Neuronal stem cell (in vitro differentiated cells): Measurements from ENCODE around the gene MTAP. TPM values are rescaled to one million over a fixed set of nuclear protein-coding genes. Genes with fewer than 3 reads are reported as not detected.
A peak's percentile ranks its signal among the peaks of the same experiment; 100 is the strongest.

ENCODE experiments used
- DNase-seq: peaks from one replicate; pipeline ENCODE4 v3.0.0-alpha.2; 2013; ENCODE audit warnings: low spot score
- H2AFZ ChIP-seq: one replicate; pipeline ENCODE4 v1.6.1; 2013; ENCODE audit warnings: mild to moderate bottlenecking, low read length, inconsistent platforms
- H2AK5ac ChIP-seq: 2 replicates; pipeline ENCODE4 v1.6.1; 2013; ENCODE audit warnings: low read depth, mild to moderate bottlenecking, inconsistent platforms, low read length, moderate library complexity, mixed read lengths
- H2BK120ac ChIP-seq: 2 replicates; pipeline ENCODE4 v1.6.1; 2013; ENCODE audit warnings: low read depth, mild to moderate bottlenecking, inconsistent platforms, low read length, moderate library complexity, mixed read lengths
- H2BK12ac ChIP-seq: one replicate; pipeline ENCODE4 v1.6.1; 2013; ENCODE audit warnings: low read length, inconsistent platforms
- H2BK15ac ChIP-seq: 2 replicates; pipeline ENCODE4 v1.6.1; 2013; ENCODE audit warnings: mild to moderate bottlenecking, low read length, inconsistent platforms, mixed read lengths
- H2BK5ac ChIP-seq: one replicate; pipeline ENCODE4 v1.6.1; 2013; ENCODE audit warnings: inconsistent platforms, mild to moderate bottlenecking, low read length, moderate library complexity
- H3K14ac ChIP-seq: one replicate; pipeline ENCODE4 v1.6.1; 2013; ENCODE audit warnings: low read length, inconsistent platforms
- H3K18ac ChIP-seq: 2 replicates; pipeline ENCODE4 v1.6.1; 2013; ENCODE audit warnings: low read length, inconsistent platforms
- H3K23ac ChIP-seq: 2 replicates; pipeline ENCODE4 v1.6.1; 2013; ENCODE audit warnings: low read depth, mild to moderate bottlenecking, mixed read lengths, low read length, inconsistent platforms; ENCODE audit not compliant: poor library complexity
- H3K27ac ChIP-seq: replicated peaks from 3 replicates; pipeline ENCODE4 v1.5.1; 2013; ENCODE audit warnings: low read length, inconsistent platforms
- H3K27me3 ChIP-seq, 3 experiments: 2 replicates each; pipeline ENCODE4 v1.6.1; 2013; ENCODE audit warnings: low read length in 3 of 3, mild to moderate bottlenecking in 2 of 3, inconsistent platforms in 1 of 3, low read depth in 1 of 3, mixed read lengths in 1 of 3, moderate library complexity in 1 of 3; ENCODE audit not compliant: control insufficient read depth in 3 of 3, insufficient read depth in 3 of 3
- H3K36me3 ChIP-seq, 2 donors: replicated peaks in 1 of 2; 2 replicates each; pipeline ENCODE4 v1.6.1; 2013; ENCODE audit warnings: low read length in 2 of 2; ENCODE audit not compliant: control insufficient read depth in 2 of 2, insufficient read depth in 2 of 2
- H3K4ac ChIP-seq: 2 replicates; pipeline ENCODE4 v1.6.1; 2013; ENCODE audit warnings: inconsistent platforms, mild to moderate bottlenecking, low read length, moderate library complexity
- H3K4me1 ChIP-seq, 2 donors: 1 replicate in 1 of 2; 2 replicates in 1 of 2; pipeline ENCODE4 v1.6.1; 2013; ENCODE audit warnings: low read length in 2 of 2, low read depth in 1 of 2; ENCODE audit not compliant: control insufficient read depth in 2 of 2, insufficient read depth in 1 of 2
- H3K4me2 ChIP-seq: one replicate; pipeline ENCODE4 v1.6.1; 2013; ENCODE audit warnings: mild to moderate bottlenecking, low read length, inconsistent platforms; ENCODE audit not compliant: insufficient read depth, poor library complexity, severe bottlenecking
- H3K4me3 ChIP-seq, 2 donors: 2 replicates each; pipeline ENCODE4 v1.5.1; 2013; ENCODE audit warnings: low read length in 2 of 2, mild to moderate bottlenecking in 2 of 2, inconsistent platforms in 1 of 2, moderate library complexity in 1 of 2
- H3K79me1 ChIP-seq: one replicate; pipeline ENCODE4 v1.6.1; 2013; ENCODE audit warnings: low read depth, mild to moderate bottlenecking, inconsistent platforms, low read length, moderate library complexity
- H3K9ac ChIP-seq: one replicate; pipeline ENCODE4 v1.6.1; 2013; ENCODE audit warnings: mild to moderate bottlenecking, low read depth, low read length, inconsistent platforms; ENCODE audit not compliant: poor library complexity
- H3K9me3 ChIP-seq, 2 donors: replicated peaks in 1 of 2; 2 replicates each; pipeline versions ENCODE3 to v1.6.1; 2013; ENCODE audit warnings: low read length in 2 of 2, mild to moderate bottlenecking in 2 of 2, inconsistent platforms in 1 of 2, low read depth in 1 of 2, mixed read lengths in 1 of 2, moderate library complexity in 1 of 2; ENCODE audit not compliant: control insufficient read depth in 2 of 2, insufficient read depth in 1 of 2
- H4K8ac ChIP-seq: one replicate; pipeline ENCODE4 v1.6.1; 2013; ENCODE audit warnings: low read depth, mild to moderate bottlenecking, inconsistent platforms, low read length, moderate library complexity
- H4K91ac ChIP-seq: one replicate; pipeline ENCODE4 v1.6.1; 2013; ENCODE audit warnings: low read length, low read depth, mild to moderate bottlenecking, inconsistent platforms; ENCODE audit not compliant: poor library complexity
- WGBS, 2 donors: extraction: QIAGEN DNeasy Blood & Tissue Kit; methylation state at CpG; one replicate each; pipeline ENCODE4 v1.1.7; 2013; ENCODE audit warnings: missing lambda C conversion rate in 2 of 2, mixed read lengths in 1 of 2; ENCODE audit not compliant: insufficient read length in 2 of 2, insufficient replicate concordance in 1 of 2; ENCODE audit errors: extremely low coverage in 2 of 2; 5-methylcytosine and 5-hydroxymethylcytosine counted together
- polyA plus RNA-seq, 2 experiments: library from polyadenylated mRNA; stranded (reverse); fragments of 200-250 nt; gene quantifications; one replicate each; pipeline ENCODE4 v1.2.3, GENCODE V29; 2013

MTAP gene
- 16.4 TPM for polyA plus RNA-seq (2013, experiment 1 of 2)
- 19.0 TPM for polyA plus RNA-seq (2013, experiment 2 of 2)

DNA sequence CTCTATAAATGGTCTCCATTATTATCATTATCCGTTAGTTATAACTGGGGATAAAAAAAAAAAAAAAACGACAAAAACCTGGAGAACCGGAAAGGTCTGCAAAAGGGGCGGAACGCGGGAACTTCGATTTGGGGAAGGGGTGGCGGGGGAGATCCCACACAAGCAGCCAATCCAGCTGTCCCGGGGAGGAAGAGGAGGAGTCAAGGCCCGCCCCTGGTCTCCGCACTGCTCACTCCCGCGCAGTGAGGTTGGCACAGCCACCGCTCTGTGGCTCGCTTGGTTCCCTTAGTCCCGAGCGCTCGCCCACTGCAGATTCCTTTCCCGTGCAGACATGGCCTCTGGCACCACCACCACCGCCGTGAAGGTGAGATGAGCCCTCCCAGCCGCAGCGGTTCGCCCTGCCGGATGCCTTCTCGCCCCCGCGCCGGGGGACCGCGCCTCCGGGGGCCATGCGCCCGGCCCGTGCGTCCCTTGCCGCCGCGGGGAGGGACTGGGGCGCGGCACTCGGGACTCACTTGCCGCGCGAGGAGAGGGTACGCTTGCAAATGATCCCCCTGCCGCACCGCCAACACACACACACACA lies at the start of gene MTAP:
MTAP (plus strand) TSS at position 219 of the 583 bp plus-strand sequence; CDS start at position 332, 113 bp downstream.
- Histone ChIP-seq H3K27me3 (peaks cover 0 to 11% (median 3%) of the 10 kb centered on the region in 3 experiments), H3K9me3 (no peaks in the 10 kb centered on the region), H4K91ac (no peak within 1 kb of the TSS), H3K18ac (peak within 1 kb of the TSS; percentile 95), H3K23ac (peak within 1 kb of the TSS; percentile 15), H2AK5ac (peak within 1 kb of the TSS; percentile 29), H3K9ac (peak within 1 kb of the TSS; percentile 94), H2BK120ac (no peak within 1 kb of the TSS), H3K4ac (no peak within 1 kb of the TSS), H4K8ac (no peak within 1 kb of the TSS), H2BK5ac (no peak within 1 kb of the TSS), H3K36me3 (peaks cover 8 to 36% of the 10 kb centered on the region in 2 donors), H3K4me2 (peak within 1 kb of the TSS; percentile 83), H3K79me1 (peaks cover 8% of the 10 kb centered on the region), H3K27ac (peak within 1 kb of the TSS; percentile 40), H3K4me1 (peaks cover 6 to 12% of the 10 kb centered on the region in 2 donors), H3K14ac (peak within 1 kb of the TSS; percentile 86), H3K4me3 (peak within 1 kb of the TSS; percentile 81 to 95), H2BK15ac (no peak within 1 kb of the TSS), H2BK12ac (no peak within 1 kb of the TSS), H2AFZ (peak within 1 kb of the TSS; percentile 98)
- peak; percentile 81 for DNase-seq
- no CpG with 5 or more reads among the region's 48 CpGs for WGBS, 2 donors

DNA sequence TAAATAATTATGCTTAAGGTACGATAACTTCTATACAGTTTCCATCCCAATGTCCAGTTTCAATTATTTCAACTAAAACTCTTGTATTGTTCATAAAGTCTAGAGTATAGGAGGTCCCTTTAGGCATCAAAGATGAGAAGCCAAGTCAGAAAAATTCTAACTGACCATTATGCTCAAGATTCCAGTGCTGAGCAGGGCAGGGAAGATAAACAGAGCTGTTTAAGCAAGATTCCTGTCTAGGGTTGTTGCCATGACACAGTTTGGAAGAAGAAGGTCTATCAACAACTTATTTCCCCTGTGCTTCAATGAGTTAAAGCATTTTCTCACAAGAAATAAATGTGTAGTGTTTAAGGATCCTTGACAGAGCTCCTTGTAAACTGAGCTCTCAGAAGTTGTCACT lies 48.9 kb upstream of the MTAP start:
- no peak overlapping the region for H3K23ac ChIP-seq
- H3K79me1 ChIP-seq: no peaks in the 10 kb centered on the region
- no peak overlapping the region for H4K91ac ChIP-seq
- H3K9me3 ChIP-seq: no peaks in the 10 kb centered on the region
- H3K9ac ChIP-seq: no peak overlapping the region
- no peak overlapping the region for H2AK5ac ChIP-seq
- no peak overlapping the region for H3K18ac ChIP-seq
- H3K27ac ChIP-seq: no peak overlapping the region
- no peak overlapping the region for H3K14ac ChIP-seq
- no peak overlapping the region for H2BK12ac ChIP-seq
- H3K4me3 ChIP-seq: no peak overlapping the region
- DNase-seq: no peak
- H2AFZ ChIP-seq: peak overlapping the region; percentile 54
- no peak overlapping the region for H2BK120ac ChIP-seq
- H3K4me1 ChIP-seq: peaks cover 4 to 16% of the 10 kb centered on the region in 2 donors
- H3K4me2 ChIP-seq: no peak overlapping the region
- no peaks in the 10 kb centered on the region for H3K36me3 ChIP-seq
- H4K8ac ChIP-seq: no peak overlapping the region
- H3K4ac ChIP-seq: no peak overlapping the region
- no peak overlapping the region for H2BK15ac ChIP-seq
- no peaks in the 10 kb centered on the region for H3K27me3 ChIP-seq
- no CpG with 5 or more reads among the region's 1 CpG for WGBS, 2 donors
- H2BK5ac ChIP-seq: no peak overlapping the region

DNA sequence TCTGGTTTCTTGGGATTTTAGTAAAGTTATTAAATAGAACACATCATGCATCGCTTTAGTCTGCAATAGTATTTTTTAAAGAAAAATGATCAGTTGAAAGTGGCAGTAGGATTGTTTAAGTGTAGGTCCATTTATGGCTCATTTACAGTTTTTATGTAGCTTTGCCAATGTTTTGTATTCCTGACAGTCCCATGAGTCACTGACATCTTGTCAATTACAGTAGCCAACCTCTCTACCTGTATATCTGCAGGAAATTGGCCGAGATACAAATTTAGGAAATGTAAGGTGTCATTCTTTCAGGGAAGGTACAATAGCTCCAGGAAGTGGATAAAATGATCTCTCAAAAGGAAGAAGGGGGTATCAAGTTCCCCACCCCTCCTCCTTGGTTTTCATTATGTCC lies 47.7 kb upstream of the MTAP start:
- Histone ChIP-seq H2AK5ac (no peak overlapping the region), H3K27ac (no peak overlapping the region), H3K36me3 (no peaks in the 10 kb centered on the region), H3K27me3 (no peaks in the 10 kb centered on the region), H2BK120ac (no peak overlapping the region), H3K9me3 (no peaks in the 10 kb centered on the region), H4K91ac (no peak overlapping the region), H3K14ac (no peak overlapping the region), H3K9ac (no peak overlapping the region), H3K79me1 (no peaks in the 10 kb centered on the region), H3K4me2 (no peak overlapping the region), H3K4ac (no peak overlapping the region), H3K4me3 (no peak overlapping the region), H4K8ac (no peak overlapping the region), H3K4me1 (peaks cover 4 to 16% of the 10 kb centered on the region in 2 donors), H2BK12ac (no peak overlapping the region), H2BK5ac (no peak overlapping the region), H2BK15ac (no peak overlapping the region), H3K23ac (no peak overlapping the region), H3K18ac (no peak overlapping the region), H2AFZ (no peak overlapping the region)
- no CpG with 5 or more reads among the region's 2 CpGs for WGBS, 2 donors
- DNase-seq: no peak

DNA sequence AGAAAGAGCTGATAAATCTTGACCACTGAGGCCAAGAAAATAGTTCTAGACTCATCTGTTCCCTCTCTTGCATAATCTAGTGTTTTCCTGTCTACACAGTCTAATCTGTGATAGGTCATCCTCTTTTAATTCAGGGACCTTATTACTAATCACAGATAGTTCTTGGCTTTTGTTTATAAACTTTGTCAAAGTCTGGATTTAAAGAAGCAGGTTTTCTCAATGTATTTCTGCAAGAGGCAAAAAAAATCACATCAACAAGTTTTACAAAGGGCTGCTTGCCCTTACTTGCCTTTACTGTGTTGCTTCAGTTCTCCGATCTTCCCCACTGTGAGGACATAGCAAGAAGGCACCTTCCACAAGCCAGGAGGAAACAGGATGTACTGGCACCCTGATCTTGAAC lies 43.9 kb upstream of the MTAP start:
- H3K27me3 ChIP-seq: no peaks in the 10 kb centered on the region
- H3K23ac ChIP-seq: no peak overlapping the region
- WGBS, 2 donors: no CpG with 5 or more reads among the region's 1 CpG

More for the DNA sequence above, 43.9 kb upstream of the MTAP start:
- Histone ChIP-seq H2BK12ac (no peak overlapping the region), H4K8ac (no peak overlapping the region), H3K18ac (no peak overlapping the region), H3K9ac (no peak overlapping the region), H3K4ac (no peak overlapping the region), H3K9me3 (no peaks in the 10 kb centered on the region), H3K14ac (no peak overlapping the region), H3K4me2 (no peak overlapping the region), H3K27ac (no peak overlapping the region), H3K36me3 (no peaks in the 10 kb centered on the region), H4K91ac (no peak overlapping the region), H2AK5ac (no peak overlapping the region), H2BK5ac (no peak overlapping the region), H2BK15ac (no peak overlapping the region), H3K4me1 (no peaks in the 10 kb centered on the region), H2AFZ (no peak overlapping the region), H2BK120ac (no peak overlapping the region), H3K4me3 (no peak overlapping the region), H3K79me1 (no peaks in the 10 kb centered on the region)
- no peak for DNase-seq
